HAP-1 (cell line): ENCODE data around the gene ANTXR2.

Experiments
- DNase-seq, 2 experiments: peaks; one replicate each; pipeline ENCODE4 v3.0.0-alpha.2; 2016 to 2020; ENCODE audit warnings: low spot score in 2 of 2
- H3K27me3 ChIP-seq: fragments of 250-450 bp; sonication (Bioruptor Pico); 2 replicates; pipeline ENCODE4 v1.5.1; 2020; ENCODE audit warnings: low read depth, mild to moderate bottlenecking, moderate library complexity
- H3K36me3 ChIP-seq: fragments of 250-450 bp; sonication (Bioruptor Pico); replicated peaks from 2 replicates; pipeline ENCODE4 v1.5.1; 2020; ENCODE audit warnings: mild to moderate bottlenecking
- H3K4me1 ChIP-seq: fragments of 250-450 bp; sonication (Bioruptor Pico); 2 replicates; pipeline ENCODE4 v1.5.1; 2020; ENCODE audit warnings: mild to moderate bottlenecking
- H3K4me3 ChIP-seq: fragments of 250-450 bp; sonication (Bioruptor Pico); 2 replicates; pipeline ENCODE4 v1.5.1; 2020; ENCODE audit warnings: mild to moderate bottlenecking, moderate library complexity
- H3K9me3 ChIP-seq: fragments of 250-450 bp; sonication (Bioruptor Pico); 2 replicates; pipeline ENCODE4 v1.5.1; 2020; ENCODE audit warnings: mild to moderate bottlenecking, moderate library complexity
- in situ Hi-C: fragments of 300-500 bp; cut with MboI; formaldehyde crosslinking; loops from 3 replicates; pipeline ENCODE4 v1.14.3; 2020; ENCODE audit warnings: low sequenced_read_pairs, inconsistent platforms, mixed read lengths

ANTXR2 gene

DNA sequence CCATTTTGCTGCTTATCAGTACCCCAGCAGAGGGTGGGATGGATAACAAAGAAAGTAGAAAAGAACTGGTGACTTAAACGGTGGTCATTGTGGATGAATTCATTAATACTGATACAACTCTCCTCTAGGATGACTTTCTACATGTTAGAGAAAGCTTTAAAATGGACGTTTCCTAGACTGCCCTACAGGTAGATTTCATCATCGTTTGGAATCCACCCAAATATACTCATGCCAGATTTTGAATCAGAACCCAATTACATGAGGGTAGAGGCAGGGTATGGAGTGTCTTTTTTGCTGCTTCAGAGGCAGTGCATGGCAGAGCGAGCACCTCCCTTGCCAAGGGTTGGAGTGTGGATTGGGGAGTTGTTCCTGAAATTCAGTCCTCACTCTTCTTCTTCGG, 13.3 kb upstream of the ANTXR2 start:
- no peaks in the 10 kb centered on the region for H3K9me3 ChIP-seq
- in situ Hi-C loops, result no loop called here
- no peaks in the 10 kb centered on the region; the same call in 1 of the 2 replicates for H3K36me3 ChIP-seq
- DNase-seq, result no peak
- no peaks in the 10 kb centered on the region for H3K4me1 ChIP-seq
- H3K27me3 ChIP-seq, result peaks cover 2% of the 10 kb centered on the region; the same call in 1 of the 2 replicates
- no peak overlapping the region for H3K4me3 ChIP-seq

DNA sequence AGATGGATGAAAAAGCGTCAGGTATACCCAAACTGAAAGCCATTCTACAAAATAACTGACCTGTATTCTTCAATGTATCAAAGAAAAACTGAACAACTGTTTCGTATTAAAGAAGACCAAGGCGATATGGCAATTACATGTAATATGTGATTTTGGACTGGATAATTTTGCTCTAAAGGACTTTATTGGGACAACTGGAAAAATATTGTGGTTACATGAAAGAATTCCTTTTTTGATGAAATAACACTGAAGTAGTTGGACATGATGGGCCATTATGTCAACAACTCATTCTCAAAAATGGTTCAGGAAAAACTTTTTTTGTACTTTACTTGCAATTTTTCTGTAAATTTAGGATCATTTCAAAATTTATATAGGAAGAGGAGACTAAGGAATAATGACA, 12.1 kb upstream of the ANTXR2 start:
- Histone ChIP-seq H3K27me3 (peaks cover 2% of the 10 kb centered on the region; the same call in 1 of the 2 replicates), H3K36me3 (no peaks in the 10 kb centered on the region; the same call in 1 of the 2 replicates), H3K4me1 (no peaks in the 10 kb centered on the region), H3K9me3 (no peaks in the 10 kb centered on the region), H3K4me3 (no peak overlapping the region)
- in situ Hi-C loops, result no loop called here
- no peak for DNase-seq

DNA sequence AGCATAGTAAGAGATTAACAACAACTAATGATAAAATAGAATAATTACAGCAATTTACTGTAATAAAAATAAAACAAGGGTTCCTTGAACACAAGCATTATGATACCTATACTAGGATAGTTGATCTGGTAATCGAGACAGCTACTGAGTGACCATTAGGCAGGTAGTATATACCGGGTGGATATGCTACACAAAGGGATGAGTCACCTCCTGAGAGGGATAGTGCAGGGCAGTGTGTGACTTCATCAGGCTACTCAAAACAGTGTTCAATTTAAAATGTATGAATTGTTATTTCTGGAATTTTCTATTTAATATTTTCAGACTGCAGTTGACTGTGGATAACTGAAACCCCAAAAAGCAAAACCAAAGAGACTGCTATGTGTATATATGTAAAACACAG, 9.7 kb upstream of the ANTXR2 start:
- no peaks in the 10 kb centered on the region; the same call in 1 of the 2 replicates for H3K27me3 ChIP-seq
- no peak overlapping the region for H3K4me3 ChIP-seq
- in situ Hi-C loops, result no loop called here
- DNase-seq, result no peak
- H3K4me1 ChIP-seq, result no peaks in the 10 kb centered on the region
- no peaks in the 10 kb centered on the region; the same call in 1 of the 2 replicates for H3K36me3 ChIP-seq
- H3K9me3 ChIP-seq, result no peaks in the 10 kb centered on the region

DNA sequence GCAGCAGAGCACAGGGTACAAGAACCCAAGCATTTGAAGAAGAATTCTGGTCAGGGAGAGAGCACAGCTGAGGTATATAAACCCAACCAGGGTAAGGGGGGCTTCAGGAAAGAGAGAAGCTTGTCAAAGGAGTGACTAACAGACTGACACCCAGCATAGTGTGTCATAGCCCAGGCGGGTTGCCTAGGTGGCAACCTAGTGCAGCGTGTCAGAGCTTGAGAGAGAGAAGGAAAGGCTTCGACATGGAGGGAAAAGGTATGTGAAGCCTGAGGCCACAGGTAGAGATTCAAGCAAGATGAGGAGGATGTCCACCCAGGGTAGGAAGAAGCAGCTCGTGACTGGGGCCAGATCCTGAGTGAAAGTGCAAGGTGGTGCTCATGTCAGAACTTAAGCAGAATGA, 8.5 kb upstream of the ANTXR2 start:
- no peak for DNase-seq
- H3K4me3 ChIP-seq, result no peak overlapping the region
- no peaks in the 10 kb centered on the region for H3K4me1 ChIP-seq
- no peaks in the 10 kb centered on the region; the same call in 1 of the 2 replicates for H3K27me3 ChIP-seq
- in situ Hi-C loops, result no loop called here
- H3K9me3 ChIP-seq, result no peaks in the 10 kb centered on the region
- no peaks in the 10 kb centered on the region for H3K36me3 ChIP-seq

DNA sequence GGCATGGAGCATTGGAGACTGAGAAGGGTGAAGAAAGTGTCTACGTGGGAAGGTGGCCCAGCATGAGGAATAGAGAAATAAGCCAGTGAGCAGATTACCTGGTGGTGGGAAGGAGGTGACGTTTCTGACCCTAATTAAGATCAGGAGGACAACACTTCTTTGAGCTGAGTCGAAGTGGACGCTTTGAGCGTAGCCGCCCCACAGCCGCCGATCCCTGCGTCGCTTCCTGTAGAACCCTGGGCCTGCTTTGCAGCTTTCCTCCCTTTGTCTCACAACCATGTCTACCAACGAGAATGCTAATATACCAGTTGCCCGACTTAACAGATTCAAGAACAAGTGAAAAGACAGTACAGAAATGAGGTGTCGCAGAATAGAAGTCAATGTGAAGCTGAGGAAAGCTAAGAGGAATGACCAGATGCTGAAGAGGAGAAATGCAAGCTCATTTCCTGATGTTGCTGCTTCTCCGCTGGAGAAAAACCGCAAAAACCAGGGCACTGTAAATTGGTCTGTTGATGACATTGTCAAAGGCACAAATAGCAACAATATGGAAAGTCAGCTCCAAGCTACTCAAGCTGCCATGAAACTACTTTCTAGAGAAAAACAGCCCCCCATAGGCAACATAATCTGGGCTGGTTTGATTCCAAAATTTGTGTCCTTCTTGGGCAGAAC, 6.4 kb upstream of the ANTXR2 start:
- H3K36me3 ChIP-seq, result no peaks in the 10 kb centered on the region
- no peaks in the 10 kb centered on the region; the same call in 1 of the 2 replicates for H3K27me3 ChIP-seq
- in situ Hi-C loops, result no loop called here
- no peak for DNase-seq
- no peaks in the 10 kb centered on the region for H3K4me1 ChIP-seq
- H3K9me3 ChIP-seq, result no peaks in the 10 kb centered on the region
- no peak overlapping the region for H3K4me3 ChIP-seq

DNA sequence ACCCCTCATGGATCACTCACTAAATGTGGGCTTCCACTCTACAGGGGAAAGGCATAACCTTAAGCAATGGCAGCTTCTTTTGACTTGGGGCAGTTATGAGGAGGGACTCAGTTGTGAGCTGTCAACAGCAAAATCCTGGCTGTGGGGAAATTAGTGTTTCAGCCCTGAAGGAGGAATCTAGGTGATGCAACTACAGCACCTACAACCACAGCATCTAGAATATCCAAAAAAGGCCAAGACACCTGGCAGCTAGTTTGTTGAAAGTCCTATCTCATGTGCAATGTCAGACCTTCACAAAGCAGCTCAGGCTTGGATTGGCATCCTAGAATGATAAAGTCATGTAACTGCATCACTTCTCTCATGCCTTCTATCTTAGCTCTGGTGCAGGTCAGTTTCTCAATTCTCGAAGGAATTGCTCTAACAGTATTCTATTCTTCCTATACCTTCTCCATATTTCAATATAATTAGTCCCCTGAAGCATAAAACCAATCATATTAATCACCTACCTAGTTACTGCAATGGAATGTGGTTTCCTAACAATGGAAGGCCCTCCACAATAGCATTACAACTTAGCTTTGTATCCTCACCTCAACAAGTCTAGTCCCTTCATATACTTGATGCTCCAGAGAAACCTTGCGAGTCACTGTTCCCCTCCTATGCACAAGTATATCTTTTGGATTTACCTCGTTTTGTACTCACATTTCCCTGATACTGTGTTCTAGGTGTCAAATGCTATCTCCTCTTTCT, 5.5 kb upstream of the ANTXR2 start:
- no peak for DNase-seq
- Histone ChIP-seq H3K4me3 (no peak overlapping the region), H3K4me1 (no peaks in the 10 kb centered on the region; the same call in 1 of the 2 replicates), H3K9me3 (no peaks in the 10 kb centered on the region), H3K27me3 (no peaks in the 10 kb centered on the region; the same call in 1 of the 2 replicates), H3K36me3 (no peaks in the 10 kb centered on the region)
- in situ Hi-C loops, result no loop called here

DNA sequence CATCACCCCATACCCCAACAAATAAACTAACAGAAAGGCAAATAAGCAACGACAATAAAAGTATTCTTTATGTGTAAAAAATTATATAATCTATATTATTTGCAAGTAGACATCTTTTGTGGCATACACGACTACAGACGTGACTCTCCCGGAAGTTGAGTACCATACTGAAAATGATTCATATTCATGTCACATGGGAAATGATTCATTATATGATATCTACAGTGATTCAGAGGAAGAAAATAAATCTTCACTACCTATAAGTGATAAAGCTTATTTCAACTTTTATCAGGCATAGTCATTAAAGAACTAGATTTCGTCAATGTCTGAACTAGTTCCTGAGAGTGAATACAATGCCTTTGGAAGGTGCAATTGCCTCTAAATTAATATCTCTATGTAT, 4.6 kb upstream of the ANTXR2 start:
- no peaks in the 10 kb centered on the region; the same call in none of the 2 replicates for H3K4me1 ChIP-seq
- no peak overlapping the region for H3K4me3 ChIP-seq
- no peak for DNase-seq
- in situ Hi-C loops, result no loop called here
- no peaks in the 10 kb centered on the region for H3K9me3 ChIP-seq
- H3K36me3 ChIP-seq, result no peaks in the 10 kb centered on the region
- H3K27me3 ChIP-seq, result no peaks in the 10 kb centered on the region; the same call in 1 of the 2 replicates

DNA sequence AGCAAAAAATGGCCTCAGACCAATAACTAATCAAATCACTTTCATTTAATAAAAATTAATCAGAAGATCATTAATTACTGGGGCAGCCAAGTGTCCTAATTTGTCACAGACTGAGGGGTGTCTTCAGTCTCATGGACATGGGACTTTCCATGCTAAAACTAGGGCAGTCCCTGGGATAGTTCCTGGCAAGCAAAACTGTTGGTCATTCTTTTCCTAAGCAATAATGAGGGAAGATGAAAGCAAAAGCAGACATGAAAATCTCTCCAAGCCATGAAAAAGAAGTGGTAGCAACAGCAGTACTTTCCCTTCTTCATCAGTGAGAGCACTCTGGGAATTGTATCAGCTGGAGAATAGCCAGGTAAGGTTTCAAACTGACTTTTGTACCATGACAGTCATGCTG, 3.7 kb upstream of the ANTXR2 start:
- in situ Hi-C loops, result no loop called here
- no peaks in the 10 kb centered on the region for H3K9me3 ChIP-seq
- no peaks in the 10 kb centered on the region for H3K36me3 ChIP-seq
- no peaks in the 10 kb centered on the region; the same call in 1 of the 2 replicates for H3K27me3 ChIP-seq
- H3K4me1 ChIP-seq, result no peaks in the 10 kb centered on the region; the same call in none of the 2 replicates
- no peak for DNase-seq
- no peak overlapping the region for H3K4me3 ChIP-seq

DNA sequence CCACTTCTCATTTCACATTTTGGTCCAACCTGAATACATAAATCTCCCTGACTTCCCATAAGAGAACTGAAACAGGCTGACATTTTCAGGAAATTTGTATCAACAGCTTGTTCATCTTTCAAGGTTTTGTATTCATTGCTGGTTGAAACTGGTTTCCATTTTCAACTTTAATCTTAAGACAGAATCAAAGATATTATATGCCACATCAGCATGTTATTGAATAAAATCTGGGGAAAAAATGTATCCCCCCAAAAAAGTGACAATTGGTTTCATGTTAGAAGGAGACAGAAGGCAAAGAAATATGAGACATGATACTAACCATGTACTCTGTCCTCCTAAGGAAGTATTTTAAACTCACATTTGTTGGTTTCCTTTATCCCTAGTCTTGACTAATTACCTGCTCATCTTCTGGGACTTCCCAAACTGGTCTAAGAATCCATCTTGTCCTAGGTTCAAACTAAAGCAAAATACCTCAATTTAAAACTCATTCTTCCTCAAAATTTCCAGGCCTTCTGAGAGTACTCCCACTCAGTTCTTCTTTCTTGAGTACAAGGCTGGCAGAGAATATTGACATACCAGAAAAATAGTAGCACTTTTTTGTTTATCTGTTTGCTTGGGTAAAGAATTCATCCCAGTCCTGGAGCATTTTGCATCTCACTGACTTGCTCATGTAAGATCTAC, 3.1 kb upstream of the ANTXR2 start:
- no peaks in the 10 kb centered on the region; the same call in 1 of the 2 replicates for H3K36me3 ChIP-seq
- DNase-seq, result no peak
- H3K4me3 ChIP-seq, result no peak overlapping the region
- peaks cover 3% of the 10 kb centered on the region for H3K4me1 ChIP-seq
- no peaks in the 10 kb centered on the region for H3K9me3 ChIP-seq
- in situ Hi-C loops, result no loop called here
- no peaks in the 10 kb centered on the region; the same call in 1 of the 2 replicates for H3K27me3 ChIP-seq

DNA sequence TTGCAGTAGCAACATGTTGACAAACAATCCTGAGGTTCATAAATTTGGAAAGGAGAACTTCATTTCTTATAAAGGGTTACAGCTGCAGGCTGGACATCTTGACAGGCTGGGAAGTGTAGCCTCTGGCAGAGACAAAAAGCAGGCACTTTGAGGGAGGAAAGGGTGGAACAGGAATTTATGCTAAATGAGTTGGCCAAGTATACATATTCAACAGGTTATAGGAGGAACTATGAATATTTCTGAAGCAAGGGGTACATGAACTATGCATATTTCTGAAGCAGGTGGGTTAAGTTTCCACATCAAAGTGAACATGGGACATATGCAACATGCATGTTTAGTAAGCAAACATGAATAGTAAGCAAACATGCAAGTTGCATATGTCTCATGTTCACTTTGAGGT, 1.6 kb upstream of the ANTXR2 start:
- no peaks in the 10 kb centered on the region for H3K9me3 ChIP-seq
- H3K4me1 ChIP-seq, result peaks cover 8% of the 10 kb centered on the region
- no peak overlapping the region for H3K4me3 ChIP-seq
- in situ Hi-C loops, result no loop called here
- H3K27me3 ChIP-seq, result no peaks in the 10 kb centered on the region; the same call in 1 of the 2 replicates
- DNase-seq, result no peak
- no peaks in the 10 kb centered on the region; the same call in 1 of the 2 replicates for H3K36me3 ChIP-seq

DNA sequence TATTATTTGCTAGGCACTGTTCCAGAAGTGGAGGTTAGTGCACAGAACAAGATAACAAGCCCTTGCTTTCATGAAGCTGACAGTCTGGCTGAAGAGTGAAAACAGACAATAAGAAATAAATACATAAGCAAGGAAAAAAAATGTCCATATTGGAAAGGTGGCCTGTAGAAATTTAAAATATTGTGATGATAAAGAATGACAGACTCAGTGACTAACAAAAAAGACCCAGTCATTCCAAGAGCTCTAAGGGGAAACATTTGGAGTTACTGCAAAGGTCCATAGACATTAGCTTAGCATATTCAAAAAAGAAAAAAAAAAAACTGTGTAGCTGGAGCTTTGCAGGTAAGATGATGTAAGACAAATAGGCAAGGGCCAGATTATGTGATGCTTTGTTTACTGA, 1.0 kb upstream of the ANTXR2 start:
- H3K36me3 ChIP-seq, result no peaks in the 10 kb centered on the region; the same call in 1 of the 2 replicates
- H3K27me3 ChIP-seq, result no peaks in the 10 kb centered on the region; the same call in 1 of the 2 replicates
- peaks cover 10% of the 10 kb centered on the region for H3K4me1 ChIP-seq
- in situ Hi-C loops, result no loop called here
- no peak overlapping the region for H3K4me3 ChIP-seq
- DNase-seq, result no peak
- H3K9me3 ChIP-seq, result no peaks in the 10 kb centered on the region

DNA sequence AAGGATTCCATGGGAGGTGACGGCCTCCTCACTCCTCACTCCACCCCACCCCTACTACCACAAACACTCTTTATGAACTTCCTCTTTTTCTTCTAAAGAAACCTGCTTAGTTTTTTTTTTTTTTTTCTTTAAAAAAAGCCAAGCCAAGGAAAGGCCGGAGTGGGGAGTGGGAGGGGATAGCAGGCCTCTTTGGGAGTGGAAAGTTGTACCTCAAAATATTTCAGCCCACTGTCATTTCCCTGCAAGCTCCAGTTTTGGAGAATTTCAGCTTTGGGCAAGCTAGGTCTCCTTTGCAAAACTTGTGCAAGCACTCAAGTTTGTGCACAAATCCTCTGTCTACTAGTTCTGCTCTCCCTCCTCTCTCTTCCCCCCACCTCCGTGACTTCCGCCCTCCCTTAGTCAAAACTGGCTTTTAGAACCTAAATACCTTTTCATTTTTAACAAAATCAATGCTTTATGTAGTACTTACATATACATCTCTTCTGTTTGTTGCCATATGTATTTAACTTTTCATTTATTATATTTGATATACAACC, 512 bp upstream of the ANTXR2 start:
- H3K4me1 ChIP-seq, result peaks cover 10% of the 10 kb centered on the region
- peak overlapping the region; percentile 69; the same call in 1 of the 2 replicates for H3K4me3 ChIP-seq
- in situ Hi-C loops, result no loop called here

DNA sequence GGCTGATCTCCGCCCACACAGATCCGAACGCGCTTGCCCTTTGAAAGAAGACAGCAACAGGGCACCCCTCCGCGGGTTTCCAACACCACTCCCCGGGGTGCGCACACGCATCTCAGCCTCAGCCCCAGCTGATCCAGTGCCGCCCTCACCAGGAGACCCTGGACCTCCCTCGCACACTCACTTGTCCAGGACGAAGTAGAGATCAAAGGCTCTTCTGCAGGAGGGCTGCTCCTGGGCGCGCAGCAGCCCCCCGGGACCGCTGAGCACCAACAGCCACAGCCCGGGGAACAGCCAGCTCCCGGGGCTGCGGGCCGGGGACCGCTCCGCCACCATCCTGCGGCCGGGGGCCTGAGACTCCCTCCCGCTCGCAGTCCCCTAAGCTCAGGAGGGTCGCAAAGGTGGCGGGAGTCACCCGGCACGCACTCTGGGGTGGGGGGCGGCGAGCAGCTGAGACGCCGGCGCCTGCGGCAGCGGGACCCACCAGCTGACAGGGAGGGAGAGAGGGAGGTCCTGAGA, 743 bp downstream of the ANTXR2 start:
- Histone ChIP-seq H3K4me3 (peak overlapping the region; percentile 69), H3K27me3 (no peaks in the 10 kb centered on the region), H3K36me3 (no peaks in the 10 kb centered on the region; the same call in 1 of the 2 replicates), H3K9me3 (no peaks in the 10 kb centered on the region), H3K4me1 (peaks cover 10% of the 10 kb centered on the region)
- peak; percentile 21 to 61 for DNase-seq
- in situ Hi-C loops, result no loop called here

More for the DNA sequence above, 512 bp upstream of the ANTXR2 start:
- H3K36me3 ChIP-seq, result no peaks in the 10 kb centered on the region; the same call in 1 of the 2 replicates
- DNase-seq, result no peak
- no peaks in the 10 kb centered on the region for H3K9me3 ChIP-seq
- H3K27me3 ChIP-seq, result no peaks in the 10 kb centered on the region; the same call in 1 of the 2 replicates
